IMR-90 (cell line): ENCODE data around the gene ARHGEF17.

ENCODE experiments used
- BHLHE40 ChIP-seq: fragments of 150-350 bp; IDR thresholded peaks from 2 replicates; pipeline ENCODE4 v1.6.1; 2016; ENCODE audit warnings: mild to moderate bottlenecking, low read depth, low read length
- CEBPB ChIP-seq: IDR thresholded peaks from 2 replicates; pipeline ENCODE4 v1.6.1; 2012; ENCODE audit warnings: low read depth, low read length, improper control_type of control experiment
- FOS ChIP-seq: fragments of 150-350 bp; IDR thresholded peaks from 2 replicates; pipeline ENCODE4 v1.6.1; 2016; ENCODE audit warnings: low read depth, low read length
- MAFK ChIP-seq: IDR thresholded peaks from 2 replicates; pipeline ENCODE4 v1.6.1; 2012; ENCODE audit warnings: low read depth, low read length, improper control_type of control experiment
- MXI1 ChIP-seq: IDR thresholded peaks from 2 replicates; pipeline ENCODE4 v1.6.1; 2012; ENCODE audit warnings: low read depth, mild to moderate bottlenecking, low read length, moderate library complexity, borderline replicate concordance
- POLR2A ChIP-seq: IDR thresholded peaks from 2 replicates; pipeline ENCODE4 v1.6.1; 2012; ENCODE audit warnings: mild to moderate bottlenecking, low read depth, low read length
- RAD21 ChIP-seq: IDR thresholded peaks from 2 replicates; pipeline ENCODE4 v1.6.1; 2012; ENCODE audit warnings: low read length, improper control_type of control experiment
- RCOR1 ChIP-seq: IDR thresholded peaks from 2 replicates; pipeline ENCODE4 v1.6.1; 2012; ENCODE audit warnings: mild to moderate bottlenecking, low read length, improper control_type of control experiment; ENCODE audit not compliant: insufficient replicate concordance
- SMC3 ChIP-seq: fragments of 150-350 bp; IDR thresholded peaks from 2 replicates; pipeline ENCODE4 v1.6.1; 2016; ENCODE audit warnings: low read depth, mild to moderate bottlenecking, antibody characterized with exemption, low read length, moderate library complexity
- TF ChIP-seq, protein P1 (sequence below): conservative IDR thresholded peaks from 2 replicates; pipeline ENCODE4 v1.5.1; 2012; ENCODE audit warnings: mild to moderate bottlenecking, low read depth, low read length, improper control_type of control experiment
- TF ChIP-seq, protein P2 (sequence below): fragments of 150-350 bp; IDR thresholded peaks from 2 replicates; pipeline ENCODE4 v1.6.1; 2017; ENCODE audit warnings: mild to moderate bottlenecking, antibody characterized with exemption, low read length, low read depth

DNA sequence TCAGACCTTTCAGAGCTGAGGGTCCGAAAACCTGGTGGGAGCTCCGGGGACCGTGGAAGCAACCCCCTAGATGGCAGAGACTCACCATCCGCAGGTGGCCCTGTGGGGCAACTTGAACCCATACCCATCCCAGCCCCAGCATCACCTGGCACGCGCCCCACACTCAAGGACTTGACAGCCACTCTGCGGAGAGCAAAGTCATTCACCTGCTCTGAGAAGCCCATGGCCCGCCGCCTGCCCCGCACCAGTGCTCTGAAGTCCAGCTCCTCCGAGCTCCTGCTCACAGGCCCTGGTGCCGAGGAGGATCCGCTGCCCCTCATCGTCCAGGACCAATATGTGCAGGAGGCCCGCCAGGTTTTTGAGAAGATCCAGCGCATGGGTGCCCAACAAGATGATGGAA is 2.0 kb downstream of the ARHGEF17 start:
- TF ChIP-seq, protein P1, sequence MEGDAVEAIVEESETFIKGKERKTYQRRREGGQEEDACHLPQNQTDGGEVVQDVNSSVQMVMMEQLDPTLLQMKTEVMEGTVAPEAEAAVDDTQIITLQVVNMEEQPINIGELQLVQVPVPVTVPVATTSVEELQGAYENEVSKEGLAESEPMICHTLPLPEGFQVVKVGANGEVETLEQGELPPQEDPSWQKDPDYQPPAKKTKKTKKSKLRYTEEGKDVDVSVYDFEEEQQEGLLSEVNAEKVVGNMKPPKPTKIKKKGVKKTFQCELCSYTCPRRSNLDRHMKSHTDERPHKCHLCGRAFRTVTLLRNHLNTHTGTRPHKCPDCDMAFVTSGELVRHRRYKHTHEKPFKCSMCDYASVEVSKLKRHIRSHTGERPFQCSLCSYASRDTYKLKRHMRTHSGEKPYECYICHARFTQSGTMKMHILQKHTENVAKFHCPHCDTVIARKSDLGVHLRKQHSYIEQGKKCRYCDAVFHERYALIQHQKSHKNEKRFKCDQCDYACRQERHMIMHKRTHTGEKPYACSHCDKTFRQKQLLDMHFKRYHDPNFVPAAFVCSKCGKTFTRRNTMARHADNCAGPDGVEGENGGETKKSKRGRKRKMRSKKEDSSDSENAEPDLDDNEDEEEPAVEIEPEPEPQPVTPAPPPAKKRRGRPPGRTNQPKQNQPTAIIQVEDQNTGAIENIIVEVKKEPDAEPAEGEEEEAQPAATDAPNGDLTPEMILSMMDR: no peak
- TF ChIP-seq, protein P2, sequence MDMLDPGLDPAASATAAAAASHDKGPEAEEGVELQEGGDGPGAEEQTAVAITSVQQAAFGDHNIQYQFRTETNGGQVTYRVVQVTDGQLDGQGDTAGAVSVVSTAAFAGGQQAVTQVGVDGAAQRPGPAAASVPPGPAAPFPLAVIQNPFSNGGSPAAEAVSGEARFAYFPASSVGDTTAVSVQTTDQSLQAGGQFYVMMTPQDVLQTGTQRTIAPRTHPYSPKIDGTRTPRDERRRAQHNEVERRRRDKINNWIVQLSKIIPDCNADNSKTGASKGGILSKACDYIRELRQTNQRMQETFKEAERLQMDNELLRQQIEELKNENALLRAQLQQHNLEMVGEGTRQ: no peak
- no peak for TF ChIP-seq SMC3
- no peak for TF ChIP-seq POLR2A
- no peak for TF ChIP-seq MAFK
- TF ChIP-seq MXI1: no peak
- no peak for TF ChIP-seq CEBPB
- no peak for TF ChIP-seq RCOR1
- TF ChIP-seq FOS: no peak
- TF ChIP-seq RAD21: no peak
- TF ChIP-seq BHLHE40: no peak
